GM12872 (cell line): Measurements from ENCODE around the gene TMSB10.

ENCODE experiments used
- TF ChIP-seq, protein P1 (sequence below): IDR thresholded peaks from 3 replicates; pipeline ENCODE4 v1.5.1; 2011; ENCODE audit warnings: low read depth, mild to moderate bottlenecking, low read length, moderate library complexity; ENCODE audit not compliant: insufficient read depth

Gene TMSB10

DNA sequence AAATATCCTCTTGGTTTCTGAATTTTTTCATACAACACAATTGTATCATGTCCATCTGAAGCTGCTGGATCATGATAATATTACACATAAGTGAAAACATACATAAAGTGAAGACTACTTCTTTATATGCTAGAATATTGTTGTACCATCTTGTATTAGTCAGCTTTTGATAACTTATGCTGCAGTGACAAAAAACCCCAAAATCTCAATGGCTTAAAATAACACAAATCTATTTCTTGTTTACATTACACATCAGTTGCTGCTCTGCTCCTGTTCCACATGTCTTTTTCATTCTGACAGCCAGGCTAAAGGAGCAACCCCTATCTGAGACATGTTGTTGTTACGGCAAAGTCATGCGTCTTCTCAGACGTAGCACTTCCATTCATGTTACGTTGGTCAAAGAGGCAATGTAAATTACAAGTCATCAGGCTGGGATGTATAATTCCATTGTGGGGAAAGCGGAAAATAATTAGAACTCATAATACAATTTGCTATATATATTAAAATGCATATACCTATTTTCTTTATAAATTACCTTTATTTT, 5.8 kb downstream of the TMSB10 start:
- TF ChIP-seq, protein P1, sequence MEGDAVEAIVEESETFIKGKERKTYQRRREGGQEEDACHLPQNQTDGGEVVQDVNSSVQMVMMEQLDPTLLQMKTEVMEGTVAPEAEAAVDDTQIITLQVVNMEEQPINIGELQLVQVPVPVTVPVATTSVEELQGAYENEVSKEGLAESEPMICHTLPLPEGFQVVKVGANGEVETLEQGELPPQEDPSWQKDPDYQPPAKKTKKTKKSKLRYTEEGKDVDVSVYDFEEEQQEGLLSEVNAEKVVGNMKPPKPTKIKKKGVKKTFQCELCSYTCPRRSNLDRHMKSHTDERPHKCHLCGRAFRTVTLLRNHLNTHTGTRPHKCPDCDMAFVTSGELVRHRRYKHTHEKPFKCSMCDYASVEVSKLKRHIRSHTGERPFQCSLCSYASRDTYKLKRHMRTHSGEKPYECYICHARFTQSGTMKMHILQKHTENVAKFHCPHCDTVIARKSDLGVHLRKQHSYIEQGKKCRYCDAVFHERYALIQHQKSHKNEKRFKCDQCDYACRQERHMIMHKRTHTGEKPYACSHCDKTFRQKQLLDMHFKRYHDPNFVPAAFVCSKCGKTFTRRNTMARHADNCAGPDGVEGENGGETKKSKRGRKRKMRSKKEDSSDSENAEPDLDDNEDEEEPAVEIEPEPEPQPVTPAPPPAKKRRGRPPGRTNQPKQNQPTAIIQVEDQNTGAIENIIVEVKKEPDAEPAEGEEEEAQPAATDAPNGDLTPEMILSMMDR, result no peak

GRCh38 chr2:84912984-84913383, 7.5 kb downstream of the TMSB10 start:
- TF ChIP-seq, protein P1, result no peak

- TF ChIP-seq, protein P1, result no peak
These were observed 8.9 kb downstream of the TMSB10 start for GRCh38 chr2:84914334-84914733.

DNA sequence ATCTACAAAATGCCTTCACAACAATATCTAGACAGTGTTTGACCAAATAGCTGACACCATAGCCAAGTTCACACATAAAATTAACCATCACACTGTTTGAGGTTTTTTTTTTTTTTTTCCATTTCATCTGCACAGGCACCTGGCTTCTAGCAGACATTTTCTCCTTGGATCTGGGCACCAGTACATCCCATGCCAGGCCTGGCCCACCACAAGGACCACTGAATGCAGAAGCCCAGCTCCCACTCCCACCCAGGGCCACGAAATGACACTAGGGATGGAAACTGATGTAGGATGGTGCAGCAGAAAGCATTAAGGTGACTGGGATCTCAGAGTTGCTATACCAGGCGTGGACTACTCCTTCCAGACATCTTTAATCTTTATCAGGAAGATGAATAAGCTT, 13.0 kb downstream of the TMSB10 start:
- TF ChIP-seq, protein P1, result no peak

- TF ChIP-seq, protein P1, result no peak
These were observed 14.6 kb downstream of the TMSB10 start for GRCh38 chr2:84919885-84920580.

DNA sequence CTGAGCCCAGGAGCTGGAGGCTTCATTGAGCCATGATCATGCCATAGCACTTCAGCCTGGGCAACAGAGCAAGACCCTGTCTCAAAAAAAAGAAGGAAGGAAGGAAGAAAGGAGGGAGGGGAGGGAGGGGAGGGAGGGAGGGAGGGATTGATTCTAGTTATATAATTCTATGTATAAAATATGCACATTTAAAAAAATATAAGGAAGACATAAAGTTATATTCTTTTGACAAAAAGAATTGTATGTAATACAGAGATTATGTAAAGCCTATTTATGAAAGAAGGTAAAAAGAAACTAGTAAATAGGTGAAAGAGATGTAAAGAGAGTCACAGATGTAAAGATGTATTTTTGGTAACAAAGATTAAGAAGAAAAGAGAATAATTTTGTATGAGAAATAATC, 17.6 kb downstream of the TMSB10 start:
- TF ChIP-seq, protein P1, result no peak

GRCh38 chr2:84924173-84925106, 19.0 kb downstream of the TMSB10 start:
- TF ChIP-seq, protein P1, result no peak
